ENCODE data around the gene CUX1.

GRCh38 chr7:102004848-102005247, 187.4 kb downstream of the CUX1 start:
- TF ChIP-seq ZNF788 (CRISPR knock-in tag; IDR thresholded peaks at IDR 0.05; ENCODE audit: borderline replicate concordance) (no peak), ZNF263 (CRISPR knock-in tag; IDR thresholded peaks at IDR 0.05) (no peak), CTCF (CRISPR knock-in tag; IDR thresholded peaks at IDR 0.05) (no peak)
